ENCODE results near the gene CTDSP2.

DNA sequence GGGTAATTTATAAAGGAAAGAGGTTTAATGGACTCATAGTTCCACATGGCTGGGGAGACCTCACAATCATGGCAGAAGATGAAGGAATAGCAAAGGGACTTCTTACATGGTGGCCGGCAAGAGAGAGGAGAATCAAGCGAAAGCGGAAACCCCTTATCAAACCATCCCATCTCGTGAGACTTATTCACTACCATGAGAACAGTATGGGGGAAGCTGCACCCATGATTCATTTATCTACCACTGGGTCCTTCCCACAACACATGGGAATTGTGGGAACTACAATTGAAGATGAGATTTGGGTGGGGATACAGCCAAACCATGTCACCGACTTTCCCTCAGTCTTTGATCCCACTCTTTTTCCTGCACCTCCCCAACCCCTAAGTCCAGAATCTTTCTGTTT is 12.6 kb upstream of the CTDSP2 start:
- no peak for TF ChIP-seq CEBPB (IDR thresholded peaks at IDR 0.05)
- no peak for TF ChIP-seq YY1 (IDR thresholded peaks at IDR 0.05; ENCODE audit: low read depth)
- TF ChIP-seq NFIC (IDR thresholded peaks at IDR 0.05) = no peak
- no peak for TF ChIP-seq RAD21 (IDR thresholded peaks at IDR 0.05; ENCODE audit: low read depth)

Measured in Ishikawa (cell line).